HEK293T (cell line): ENCODE data around the gene CSRP1.

ENCODE experiments used
- BHLHE40 ChIP-seq: fragments of 450-650 bp; IDR thresholded peaks from 2 replicates; pipeline ENCODE4 v1.6.1; 2016; ENCODE audit warnings: mild to moderate bottlenecking, moderate library complexity, borderline replicate concordance
- TF ChIP-seq, protein P1 (sequence below): fragments of 450-650 bp; IDR thresholded peaks from 2 replicates; pipeline ENCODE4 v1.6.1; 2016

DNA sequence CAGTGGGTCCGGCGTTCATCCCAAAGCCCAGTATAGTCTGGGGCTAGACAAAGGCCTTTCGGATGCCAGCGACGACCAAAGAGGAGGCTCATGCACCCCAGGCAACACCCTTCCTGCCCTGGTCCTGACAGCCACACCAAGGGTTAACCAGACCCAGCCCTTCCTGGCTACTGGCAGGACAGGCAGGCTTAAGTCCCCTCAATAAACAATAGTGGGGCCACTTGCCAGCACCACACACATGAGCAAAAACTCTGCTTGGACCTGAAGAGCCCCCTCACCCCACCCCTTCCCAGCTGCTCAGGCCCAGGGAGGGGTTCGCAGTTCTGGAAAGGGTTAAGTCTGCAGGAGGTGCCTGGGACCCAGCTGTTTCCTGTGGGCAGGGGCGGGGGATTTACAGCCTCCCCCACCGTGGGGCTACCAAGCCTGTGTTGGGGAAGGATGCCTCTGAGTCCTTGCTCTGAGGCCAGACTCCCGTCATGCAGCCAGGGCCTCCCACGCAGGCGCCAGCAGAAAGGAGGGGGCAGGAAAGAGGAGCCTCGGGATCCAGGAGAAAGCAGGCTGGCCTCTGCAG lies 56.1 kb downstream of the CSRP1 start:
- TF ChIP-seq, protein P1, sequence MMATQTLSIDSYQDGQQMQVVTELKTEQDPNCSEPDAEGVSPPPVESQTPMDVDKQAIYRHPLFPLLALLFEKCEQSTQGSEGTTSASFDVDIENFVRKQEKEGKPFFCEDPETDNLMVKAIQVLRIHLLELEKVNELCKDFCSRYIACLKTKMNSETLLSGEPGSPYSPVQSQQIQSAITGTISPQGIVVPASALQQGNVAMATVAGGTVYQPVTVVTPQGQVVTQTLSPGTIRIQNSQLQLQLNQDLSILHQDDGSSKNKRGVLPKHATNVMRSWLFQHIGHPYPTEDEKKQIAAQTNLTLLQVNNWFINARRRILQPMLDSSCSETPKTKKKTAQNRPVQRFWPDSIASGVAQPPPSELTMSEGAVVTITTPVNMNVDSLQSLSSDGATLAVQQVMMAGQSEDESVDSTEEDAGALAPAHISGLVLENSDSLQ, result no peak
- no peak for TF ChIP-seq BHLHE40
